Kidney (tissue), 14 donors: ENCODE data around the gene KRTAP19-3. TPM values are rescaled to one million over a fixed set of nuclear protein-coding genes. Genes with fewer than 3 reads are reported as not detected.

Experiments
- DNase-seq, 5 donors: peaks; one replicate each; pipeline ENCODE4 v3.0.0-alpha.2; 2013 to 2020
- FAIRE-seq: peaks from 2 replicates; lab custom pipeline; 2012; peaks lifted over from hg19 to GRCh38; lab: Jason Lieb, UNC
- H3K27ac ChIP-seq, 2 donors: one replicate each; pipeline ENCODE4 v1.7.0; 2013; ENCODE audit warnings: low read depth in 2 of 2, low read length in 2 of 2, inconsistent platforms in 1 of 2
- H3K27me3 ChIP-seq: one replicate; pipeline ENCODE4 v1.7.1; 2013; ENCODE audit warnings: low read length, inconsistent platforms; ENCODE audit not compliant: control insufficient read depth, insufficient read depth
- H3K36me3 ChIP-seq, 3 donors: one replicate each; pipeline versions ENCODE4 v1.7.0 to v1.7.1; 2013; ENCODE audit warnings: low read length in 3 of 3, control low read depth in 1 of 3, inconsistent platforms in 1 of 3; ENCODE audit not compliant: insufficient read depth in 3 of 3, control insufficient read depth in 2 of 3
- H3K4me1 ChIP-seq, 3 donors: one replicate each; pipeline versions ENCODE4 v1.7.0 to v1.7.1; 2013; ENCODE audit warnings: low read length in 3 of 3, inconsistent platforms in 1 of 3, low read depth in 1 of 3; ENCODE audit not compliant: control insufficient read depth in 2 of 3, insufficient read depth in 2 of 3
- H3K4me3 ChIP-seq, 3 donors: one replicate each; pipeline versions ENCODE4 v1.7.0 to v1.8.1; 2013; ENCODE audit warnings: low read length in 3 of 3, control low read depth in 1 of 3, inconsistent platforms in 1 of 3
- H3K9ac ChIP-seq, 3 donors: one replicate each; pipeline versions ENCODE4 v1.7.0 to v1.7.1; 2013; ENCODE audit warnings: low read length in 3 of 3, control low read depth in 1 of 3, inconsistent platforms in 1 of 3
- H3K9me3 ChIP-seq, 3 donors: one replicate each; pipeline versions ENCODE4 v1.7.0 to v1.7.1; 2013; ENCODE audit warnings: low read length in 3 of 3, control low read depth in 1 of 3, inconsistent platforms in 1 of 3; ENCODE audit not compliant: control insufficient read depth in 2 of 3, insufficient read depth in 1 of 3
- intact Hi-C: fragments of 100-400 bp; cut with DNase I; formaldehyde crosslinking; loops from one replicate; pipeline ENCODE4 v1.11.1; 2022
- polyA plus RNA-seq: library from polyadenylated mRNA; stranded (reverse); fragments of 350-450 nt; fragmentation: Illumina TruSeq; extraction: RNeasy Lipid Tissue Mini Kit (QIAGEN cat#74804); gene quantifications from one replicate; pipeline ENCODE4 v1.2.3, GENCODE V29; 2014; ENCODE audit warnings: low read depth, low replicate concordance; ENCODE audit not compliant: insufficient read depth
- total RNA-seq: library from RNA; stranded (reverse); fragmentation: NEBNext Ultra II Directional; extraction: Animal tissue kit (Norgen Biotek cat#: 25700); gene quantifications from one replicate; pipeline ENCODE4 v1.2.1, GENCODE V29; 2021
- TF ChIP-seq, protein P1 (sequence below): IDR thresholded peaks from 3 replicates; pipeline ENCODE4 v1.5.1; 2012; ENCODE audit warnings: mild to moderate bottlenecking, moderate library complexity, borderline replicate concordance; ENCODE audit not compliant: insufficient read depth; ENCODE audit errors: extremely low read depth
- donor health status: control.
- donor health status: control.
- donor health status: control.
- donor health status: control.
- donor health status: control.
- donor health status: DM: yes; HTN: yes; CAD: no.
- donor health status: Normal renal cell carcinoma (clear cell type).

Gene KRTAP19-3
- total and polyA plus RNA-seq, 2 donors from 2014 or later: not detected

DNA sequence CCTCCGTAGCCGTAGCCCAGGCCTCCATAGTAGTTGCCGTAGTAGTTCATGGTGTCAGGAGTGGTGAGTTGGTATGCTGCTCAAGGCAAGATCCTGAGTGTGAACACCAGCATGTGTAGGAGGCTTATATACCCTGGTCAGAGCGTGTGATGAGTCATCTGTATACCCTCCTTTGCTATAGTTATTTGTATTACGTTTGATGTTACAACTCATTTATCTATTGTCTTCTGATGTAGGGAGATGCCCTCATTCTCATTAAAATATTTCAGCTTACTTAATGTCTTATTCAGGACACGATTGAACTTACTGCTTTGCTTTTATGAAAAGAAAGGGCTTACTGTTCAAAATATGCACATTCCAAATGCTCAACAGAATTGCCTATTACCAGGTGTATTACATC lies 10.2 kb upstream of the KRTAP19-3 start, which contains the start of gene KRTAP19-5:
KRTAP19-5 (minus strand) TSS at position 101 of the 400 bp plus-strand sequence; CDS start at position 50, 51 bp downstream.
- intact Hi-C loops: no loop called here
- H3K9ac ChIP-seq: no peak within 1 kb of the TSS
- DNase-seq (no peak), FAIRE-seq (no peak)
- no peaks in the 10 kb centered on the region for H3K4me1 ChIP-seq
- H3K27ac ChIP-seq: no peak within 1 kb of the TSS
- no peaks in the 10 kb centered on the region for H3K9me3 ChIP-seq
- H3K27me3 ChIP-seq: no peaks in the 10 kb centered on the region
- no peaks in the 10 kb centered on the region for H3K36me3 ChIP-seq
- TF ChIP-seq, protein P1, sequence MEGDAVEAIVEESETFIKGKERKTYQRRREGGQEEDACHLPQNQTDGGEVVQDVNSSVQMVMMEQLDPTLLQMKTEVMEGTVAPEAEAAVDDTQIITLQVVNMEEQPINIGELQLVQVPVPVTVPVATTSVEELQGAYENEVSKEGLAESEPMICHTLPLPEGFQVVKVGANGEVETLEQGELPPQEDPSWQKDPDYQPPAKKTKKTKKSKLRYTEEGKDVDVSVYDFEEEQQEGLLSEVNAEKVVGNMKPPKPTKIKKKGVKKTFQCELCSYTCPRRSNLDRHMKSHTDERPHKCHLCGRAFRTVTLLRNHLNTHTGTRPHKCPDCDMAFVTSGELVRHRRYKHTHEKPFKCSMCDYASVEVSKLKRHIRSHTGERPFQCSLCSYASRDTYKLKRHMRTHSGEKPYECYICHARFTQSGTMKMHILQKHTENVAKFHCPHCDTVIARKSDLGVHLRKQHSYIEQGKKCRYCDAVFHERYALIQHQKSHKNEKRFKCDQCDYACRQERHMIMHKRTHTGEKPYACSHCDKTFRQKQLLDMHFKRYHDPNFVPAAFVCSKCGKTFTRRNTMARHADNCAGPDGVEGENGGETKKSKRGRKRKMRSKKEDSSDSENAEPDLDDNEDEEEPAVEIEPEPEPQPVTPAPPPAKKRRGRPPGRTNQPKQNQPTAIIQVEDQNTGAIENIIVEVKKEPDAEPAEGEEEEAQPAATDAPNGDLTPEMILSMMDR: no peak
- H3K4me3 ChIP-seq: no peak within 1 kb of the TSS

DNA sequence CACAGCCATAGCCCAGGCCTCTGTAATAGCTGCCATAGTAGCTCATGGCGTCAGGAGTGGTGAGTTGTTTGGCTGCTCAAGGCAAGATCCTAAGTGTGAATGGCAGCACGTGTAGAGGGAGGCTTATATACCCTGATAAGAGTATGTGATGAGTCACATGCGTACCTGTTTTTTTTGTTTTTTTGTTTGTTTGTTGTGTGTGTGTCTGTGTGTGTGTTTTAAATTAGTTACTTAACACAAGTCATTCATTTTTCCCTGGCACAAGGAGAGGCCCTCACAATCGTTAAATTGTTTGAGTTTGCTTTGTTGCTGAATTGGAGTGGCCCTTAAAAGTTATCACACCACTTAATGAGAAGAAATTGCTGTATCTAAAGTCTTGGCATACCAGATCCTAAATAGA lies 5.3 kb upstream of the KRTAP19-3 start, which contains the start of gene KRTAP19-4:
KRTAP19-4 (minus strand) TSS at position 101 of the 400 bp plus-strand sequence; CDS start at position 46, 55 bp downstream.
- DNase-seq (no peak), FAIRE-seq (no peak)
- no peaks in the 10 kb centered on the region for H3K27me3 ChIP-seq
- no peaks in the 10 kb centered on the region for H3K4me1 ChIP-seq
- no peak within 1 kb of the TSS for H3K27ac ChIP-seq
- no peak within 1 kb of the TSS for H3K9ac ChIP-seq
- H3K36me3 ChIP-seq: no peaks in the 10 kb centered on the region
- H3K9me3 ChIP-seq: no peaks in the 10 kb centered on the region
- intact Hi-C loops: no loop called here
- no peak within 1 kb of the TSS for H3K4me3 ChIP-seq
- TF ChIP-seq, protein P1: no peak

DNA sequence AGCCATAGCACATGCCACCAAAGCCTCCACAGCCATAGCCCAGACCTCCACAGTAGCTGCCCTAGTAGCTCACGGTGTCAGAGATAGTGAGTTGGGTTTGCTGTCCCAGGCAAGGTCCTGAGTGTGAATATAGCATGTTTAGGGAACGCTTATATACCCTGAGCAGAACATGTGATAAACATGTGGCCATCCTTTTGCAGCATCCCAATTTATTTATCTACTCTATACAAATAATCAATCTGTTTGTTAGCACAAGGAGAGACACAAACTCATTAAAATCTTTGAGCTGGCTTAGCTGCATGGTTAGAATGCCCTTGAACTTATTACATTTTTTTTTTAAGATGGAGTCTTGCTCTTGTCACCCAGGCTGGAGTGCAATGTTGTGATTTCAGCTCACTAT lies 4.5 kb downstream of the KRTAP19-3 start, which contains the start of gene KRTAP19-2:
KRTAP19-2 (minus strand) TSS at position 101 of the 400 bp plus-strand sequence; CDS start at position 13, 88 bp downstream.
- no peak within 1 kb of the TSS for H3K27ac ChIP-seq
- H3K4me1 ChIP-seq: no peaks in the 10 kb centered on the region
- TF ChIP-seq, protein P1: no peak
- H3K9ac ChIP-seq: no peak within 1 kb of the TSS
- intact Hi-C loops: no loop called here
- no peaks in the 10 kb centered on the region for H3K27me3 ChIP-seq
- H3K9me3 ChIP-seq: no peaks in the 10 kb centered on the region
- no peaks in the 10 kb centered on the region for H3K36me3 ChIP-seq
- H3K4me3 ChIP-seq: no peak within 1 kb of the TSS
- DNase-seq (no peak), FAIRE-seq (no peak)

DNA sequence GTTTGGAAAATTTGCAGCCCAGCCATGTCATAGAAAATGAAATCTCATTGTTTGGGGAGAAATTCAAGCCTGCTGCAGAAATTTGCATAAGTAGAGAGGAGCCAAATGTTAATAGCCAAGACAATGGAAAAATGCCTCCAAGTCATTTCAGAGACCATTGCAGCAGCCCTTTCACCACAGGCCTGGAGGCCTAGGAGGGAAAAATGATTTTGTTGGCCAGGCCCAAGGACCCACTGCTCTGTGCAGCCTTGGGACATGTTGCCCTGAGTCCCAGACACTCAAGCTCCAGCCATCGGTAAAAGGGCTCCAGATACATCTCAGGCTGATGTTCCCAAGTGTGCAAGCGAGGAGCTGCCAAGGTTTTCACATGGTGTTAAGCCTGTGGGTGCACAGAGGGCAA lies 5.6 kb downstream of the KRTAP19-3 start:
- Histone ChIP-seq H3K4me3 (no peak overlapping the region), H3K9me3 (no peaks in the 10 kb centered on the region), H3K27ac (no peak overlapping the region), H3K36me3 (no peaks in the 10 kb centered on the region), H3K9ac (no peak overlapping the region), H3K27me3 (no peaks in the 10 kb centered on the region), H3K4me1 (no peaks in the 10 kb centered on the region)
- TF ChIP-seq, protein P1: no peak
- intact Hi-C loops: no loop called here
- FAIRE-seq: no peak
- peak in 1 of 5 donors; percentile 6 for DNase-seq
